Embryonic facial prominence (tissue), 1 donor: ENCODE results near the gene MAGI1.
"Not testable (repeated sequence)": the region's sequence is repeated elsewhere in the genome, so short reads cannot be mapped to it uniquely, and the experiment has no call there.

Experiments
- DNase-seq: peaks from one replicate; pipeline ENCODE4 v3.0.0-alpha.2; 2016; ENCODE audit errors: extremely low spot score

MAGI1 gene

DNA sequence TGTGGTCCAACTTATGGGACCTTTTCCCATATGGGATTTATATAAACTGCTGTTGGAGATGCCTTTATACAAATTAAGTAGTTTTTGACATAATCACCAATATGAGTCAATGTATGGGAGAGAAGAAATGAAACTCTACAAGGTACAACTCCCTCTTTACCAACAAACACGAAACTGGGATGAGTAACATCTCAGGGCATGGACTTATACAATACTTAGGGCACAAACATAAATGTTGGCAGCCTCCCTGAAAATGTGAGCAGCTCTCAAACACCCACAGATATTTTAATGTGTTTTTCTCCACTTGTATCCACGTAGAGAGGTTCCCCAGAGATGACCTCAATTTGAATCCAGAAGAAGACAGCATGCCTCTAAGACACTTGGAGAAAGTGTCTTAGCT, 161.6 kb downstream of the MAGI1 start:
- DNase-seq = no peak

DNA sequence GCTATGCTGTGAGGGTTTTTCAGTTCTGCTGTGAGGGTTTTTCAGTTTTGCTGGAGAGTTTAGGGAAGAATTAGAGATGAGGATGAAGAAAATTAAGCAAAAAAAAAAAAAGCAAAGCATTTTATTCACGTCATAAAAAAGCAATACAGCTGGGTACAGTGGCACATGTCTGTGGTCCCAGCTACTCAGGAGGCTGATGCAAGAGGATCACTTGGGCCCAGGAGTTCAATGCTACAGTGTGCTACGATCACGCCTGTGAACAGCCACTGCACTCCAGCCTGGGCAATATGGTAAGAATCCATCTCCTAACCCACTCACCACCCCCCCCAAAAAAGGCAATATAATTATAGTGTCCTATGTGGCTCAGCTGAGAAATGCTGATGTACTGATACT, 162.7 kb downstream of the MAGI1 start:
- no peak for DNase-seq

DNA sequence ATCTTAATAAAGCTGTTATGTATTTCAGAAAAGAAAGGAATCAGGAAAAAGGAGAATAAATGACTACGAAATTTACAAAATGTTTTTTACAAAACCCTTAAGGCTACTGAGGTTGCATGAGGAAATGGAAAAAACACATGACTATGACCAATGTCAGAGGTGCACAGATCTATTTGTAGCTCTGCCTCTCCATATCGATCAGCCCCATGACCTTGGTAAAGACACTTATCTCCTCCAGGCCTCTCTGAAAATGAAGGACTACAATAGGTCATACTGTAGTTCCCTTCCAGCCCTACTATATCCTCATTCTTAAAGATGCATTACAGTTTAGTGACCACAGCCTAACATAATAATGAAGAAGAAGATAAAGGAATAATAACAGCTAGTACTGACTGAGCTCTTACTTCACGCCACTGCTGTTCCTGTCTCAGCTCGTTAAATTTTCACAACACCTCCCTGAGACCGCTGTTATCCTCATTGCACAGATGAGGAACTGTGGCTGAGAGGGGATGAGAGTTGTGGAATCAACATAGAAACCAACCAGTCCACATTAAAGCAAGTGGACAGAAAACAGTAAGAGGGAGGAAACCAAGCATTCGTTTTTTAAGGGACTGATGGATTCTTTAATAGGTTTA, 163.2 kb downstream of the MAGI1 start:
- DNase-seq = no peak

GRCh38 chr3:65873869-65874268, 164.8 kb downstream of the MAGI1 start:
- no peak for DNase-seq

DNA sequence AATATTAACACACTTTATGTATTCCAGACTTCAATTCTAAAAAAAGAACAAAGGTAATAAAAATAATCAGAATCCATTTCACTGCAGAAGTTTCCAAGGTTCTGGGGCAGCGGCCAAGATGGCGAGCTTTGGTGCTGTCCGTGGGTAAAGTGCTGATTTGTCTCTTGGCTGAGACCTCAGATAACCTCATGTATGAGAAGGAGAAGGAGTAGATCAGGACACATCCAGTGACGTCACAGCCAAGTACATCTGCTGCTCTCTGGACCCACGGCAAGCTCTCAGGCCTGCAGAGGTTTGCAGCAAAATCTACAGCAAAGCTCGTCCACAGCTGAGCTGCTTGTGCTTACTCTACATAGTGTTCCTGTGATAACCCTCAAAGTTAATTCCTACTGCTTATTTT, 165.7 kb downstream of the MAGI1 start:
- DNase-seq = no peak

DNA sequence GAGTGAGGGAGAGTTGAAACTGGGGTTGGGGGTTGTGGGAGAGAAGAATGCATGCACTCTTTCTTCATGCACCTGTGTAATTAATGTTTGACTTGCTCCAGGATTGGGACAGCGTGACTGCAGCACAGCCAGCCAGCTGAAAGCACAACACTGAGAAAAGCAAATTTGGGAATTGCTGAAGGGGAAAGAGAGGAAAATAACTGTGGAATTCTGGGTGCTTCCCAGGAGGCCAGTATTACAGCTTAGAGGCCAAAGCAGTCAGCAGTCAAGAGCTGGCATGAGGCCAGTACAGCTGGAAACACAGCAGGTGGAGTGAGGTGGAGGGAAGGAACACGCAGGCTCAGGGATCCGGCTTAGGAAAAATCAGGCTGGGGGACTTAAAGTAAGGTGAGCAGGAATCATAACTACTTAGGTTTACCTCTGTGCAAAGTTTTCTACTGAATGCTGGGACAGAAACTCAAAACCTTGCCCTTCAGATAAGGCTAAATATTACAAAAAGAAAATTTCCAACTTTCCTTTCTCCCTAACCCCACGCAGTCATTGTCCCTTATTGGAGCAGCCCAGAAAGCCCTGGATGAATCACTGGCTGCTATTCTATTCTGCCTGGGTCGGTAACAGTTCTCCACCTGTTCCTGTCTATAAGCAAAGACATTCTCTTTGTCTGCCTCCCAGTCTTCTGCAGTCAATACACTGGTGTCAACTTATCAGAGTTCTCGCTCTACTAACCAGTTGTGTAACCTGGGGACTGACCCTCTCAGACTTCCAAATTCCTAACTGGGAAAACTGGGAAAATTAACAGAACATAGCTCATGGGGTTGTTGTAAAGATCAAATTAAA, 167.2 kb downstream of the MAGI1 start:
- DNase-seq = no peak

GRCh38 chr3:65869798-65870197, 168.9 kb downstream of the MAGI1 start:
- no peak for DNase-seq

GRCh38 chr3:65867463-65868210, 171.1 kb downstream of the MAGI1 start:
- no peak for DNase-seq

DNA sequence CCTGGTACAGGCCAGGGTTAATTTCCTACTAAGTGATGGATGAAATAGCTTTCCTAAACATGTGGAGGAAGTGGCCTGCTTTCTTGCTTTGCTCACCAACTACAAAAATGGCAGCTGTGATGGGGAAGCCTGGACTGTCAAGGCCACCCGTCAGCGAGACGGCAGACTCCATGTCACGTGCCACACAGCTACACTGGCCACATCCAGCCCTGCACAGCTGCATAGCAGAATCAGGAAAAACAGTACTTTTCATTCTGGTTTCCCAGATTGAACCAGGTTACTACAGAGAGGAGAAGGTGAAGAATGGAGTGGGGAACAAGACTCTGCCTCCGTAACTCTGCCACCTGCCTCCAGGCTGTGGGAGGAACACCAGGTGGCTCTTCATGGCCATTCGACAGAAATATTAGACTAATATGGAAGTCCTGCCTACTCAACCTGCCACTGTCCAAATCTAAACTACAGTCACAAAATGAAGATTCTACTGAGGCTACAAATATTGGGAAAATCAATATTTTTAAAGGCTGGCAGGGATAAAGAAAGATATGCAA, 174.3 kb downstream of the MAGI1 start:
- DNase-seq = no peak

DNA sequence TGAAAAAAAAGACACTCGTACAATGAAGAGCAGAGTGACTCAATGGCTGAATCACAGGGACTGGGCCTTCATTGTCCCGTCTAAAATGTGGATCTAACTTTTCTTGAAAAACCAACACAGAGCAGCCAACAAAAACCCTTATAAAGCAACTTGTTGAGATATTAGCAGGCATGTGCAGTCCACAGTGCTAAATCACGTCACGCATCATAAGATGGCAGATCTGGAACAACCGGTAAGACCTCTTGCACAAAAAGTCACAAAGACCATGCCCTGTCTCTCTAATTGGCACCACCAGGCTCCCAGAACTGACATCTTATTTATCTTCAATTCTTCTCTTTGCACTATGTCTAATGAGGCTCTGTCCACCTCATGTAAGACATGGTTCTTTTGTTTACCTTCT, 177.0 kb downstream of the MAGI1 start:
- no peak for DNase-seq

DNA sequence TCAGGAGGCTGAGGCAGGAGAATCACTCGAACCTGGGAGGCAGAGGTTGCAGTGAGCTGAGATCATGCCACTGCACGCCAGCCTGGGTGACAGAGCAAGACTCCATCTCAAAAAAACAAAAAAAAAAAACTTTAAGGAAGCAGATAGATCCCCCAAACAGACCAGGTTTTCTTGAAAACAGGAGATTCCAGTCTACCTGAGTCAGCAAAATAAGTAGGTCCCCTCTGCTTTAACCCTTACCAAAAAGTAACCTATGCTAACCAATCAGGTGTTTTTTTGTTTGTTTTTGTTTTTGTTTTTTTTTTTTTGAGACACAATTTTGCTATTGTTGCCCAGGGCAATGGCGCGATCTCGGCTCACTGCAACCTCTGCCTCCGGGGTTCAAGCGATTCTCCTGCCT, 179.1 kb downstream of the MAGI1 start:
- DNase-seq = not testable (repeated sequence)

GRCh38 chr3:65858749-65859148, 180.0 kb downstream of the MAGI1 start:
- DNase-seq = no peak

DNA sequence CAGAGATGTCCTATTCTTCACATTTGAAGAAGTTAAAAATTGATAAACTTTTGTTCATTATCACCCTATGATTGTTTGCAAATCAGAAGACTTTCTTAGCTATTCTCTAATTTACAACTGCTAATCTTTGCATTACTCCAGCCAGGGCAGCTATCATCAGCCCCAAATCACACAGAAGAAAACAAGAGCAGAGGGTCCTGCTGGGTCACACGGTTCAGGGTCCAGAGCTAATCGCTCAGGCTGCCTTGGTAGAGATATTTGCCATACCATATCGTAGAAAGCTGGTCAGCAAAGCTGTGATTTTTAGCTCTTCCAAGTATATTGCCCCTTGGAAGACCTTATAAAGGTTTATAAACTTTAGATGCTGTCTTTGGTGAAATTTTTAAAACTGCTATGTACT, 181.4 kb downstream of the MAGI1 start:
- no peak for DNase-seq

DNA sequence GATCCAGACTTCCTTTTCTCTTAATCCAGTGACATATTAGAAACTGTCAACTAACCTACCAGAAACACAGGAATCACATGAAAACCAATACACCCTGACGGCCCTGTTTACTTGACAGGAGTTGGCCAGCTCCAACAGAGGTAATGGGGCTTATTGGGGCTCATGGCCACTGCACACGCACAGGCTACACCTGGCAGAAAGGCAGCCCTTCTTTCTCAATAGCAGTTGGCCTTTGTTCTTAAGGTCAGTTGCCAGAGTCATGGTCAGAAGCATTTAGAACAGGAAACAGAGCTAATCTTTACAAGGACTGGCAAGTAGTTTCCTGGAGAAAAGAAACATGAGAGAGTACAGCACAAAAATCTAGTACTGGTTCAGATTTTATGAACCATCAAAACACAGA, 181.8 kb downstream of the MAGI1 start:
- DNase-seq = no peak

DNA sequence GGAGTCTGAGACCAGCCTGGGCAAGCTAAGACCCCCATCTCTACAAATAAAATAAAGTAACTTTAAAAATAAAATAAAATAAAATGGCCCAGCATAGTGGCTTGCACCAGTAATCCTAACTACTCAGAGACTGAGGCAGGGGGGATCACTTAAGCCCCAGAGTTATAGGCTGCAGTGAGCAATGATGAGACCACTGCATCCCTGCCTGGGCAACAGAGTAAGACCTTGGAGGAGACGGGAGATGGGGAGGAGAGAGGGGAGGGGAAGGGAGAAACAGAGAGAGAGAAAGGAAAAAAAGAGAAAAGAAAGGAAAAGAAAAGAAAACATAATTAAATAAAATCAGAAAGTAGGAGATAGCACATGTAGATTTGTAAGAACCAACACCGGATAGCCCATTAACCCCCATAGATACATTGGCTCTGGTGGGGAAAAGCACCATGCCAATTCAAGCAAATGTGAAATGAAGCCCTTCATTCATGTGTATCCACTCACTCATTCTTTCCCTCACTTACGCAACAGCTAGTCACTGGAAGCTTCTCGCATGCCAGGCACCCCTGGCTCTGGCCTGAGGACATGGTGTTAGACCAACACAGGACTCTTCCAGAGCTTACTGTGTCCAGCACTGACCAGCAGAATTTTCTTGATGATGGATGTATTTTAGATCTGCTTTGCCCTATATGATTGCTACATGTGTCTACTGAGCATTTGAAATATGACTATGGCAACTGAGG, 183.2 kb downstream of the MAGI1 start:
- DNase-seq = no peak

GRCh38 chr3:65854606-65855304, 184.0 kb downstream of the MAGI1 start:
- no peak for DNase-seq

DNA sequence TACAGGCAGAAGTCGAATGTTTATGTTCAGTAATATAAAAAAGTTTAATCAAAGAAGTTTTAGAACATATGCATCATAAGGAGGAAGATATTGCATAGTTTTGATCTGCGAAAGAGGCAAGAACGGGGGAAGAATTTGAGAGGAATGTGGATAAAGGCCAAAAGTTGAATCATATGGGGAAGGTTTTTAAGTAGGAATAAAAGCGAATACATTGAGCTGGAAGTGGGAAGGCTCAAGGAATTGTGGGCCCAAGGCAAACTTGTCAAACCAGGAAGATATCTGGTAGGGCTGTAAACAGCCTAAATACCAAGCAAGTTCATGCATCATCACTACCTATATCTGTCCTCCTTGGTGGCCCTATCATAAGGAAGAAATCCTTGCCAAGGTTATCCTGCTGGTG, 186.9 kb downstream of the MAGI1 start:
- no peak for DNase-seq

DNA sequence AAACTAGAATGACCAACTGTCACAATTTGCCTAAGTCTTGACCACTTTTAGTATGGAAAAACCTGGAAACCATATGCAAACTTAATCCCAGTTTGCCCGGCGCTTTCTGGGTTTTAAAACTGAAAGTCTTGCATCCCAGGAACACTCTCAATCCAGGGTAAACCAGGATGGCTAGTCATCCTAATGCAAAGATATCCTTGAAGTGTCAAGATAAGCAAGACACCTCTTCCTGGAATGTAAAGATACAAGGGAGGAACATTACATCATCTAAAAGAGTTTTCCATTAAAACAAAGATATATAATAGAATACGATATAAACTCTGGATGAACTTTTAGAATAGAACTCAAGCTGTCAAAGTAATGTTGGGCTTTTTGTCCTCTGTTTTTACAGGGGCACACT, 188.5 kb downstream of the MAGI1 start:
- DNase-seq = no peak

GRCh38 chr3:65848024-65848423, 190.7 kb downstream of the MAGI1 start:
- peak; percentile 64 for DNase-seq

DNA sequence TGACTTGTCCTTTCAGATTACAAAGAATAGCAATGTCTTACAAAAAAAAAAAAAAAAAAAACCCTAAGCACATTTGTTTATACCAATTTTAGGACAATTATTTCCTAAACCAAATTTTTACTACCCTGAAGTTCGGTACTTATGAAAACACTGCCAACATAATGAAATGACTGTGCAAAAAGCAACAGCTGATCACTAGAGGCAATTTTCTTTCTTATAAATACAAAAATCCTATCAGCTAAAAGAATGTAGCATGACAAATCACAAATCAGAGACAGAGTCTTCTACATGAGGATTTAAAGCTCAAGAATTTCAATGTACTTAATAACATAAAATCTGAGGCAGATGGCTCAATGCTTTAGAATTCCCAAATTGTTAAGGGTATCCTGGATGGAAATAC, 191.8 kb downstream of the MAGI1 start:
- DNase-seq = no peak

- DNase-seq = no peak
Observed at GRCh38 chr3:65844370-65844769, 194.3 kb downstream of the MAGI1 start.
